GM19468 (cell line): Measurements from ENCODE around the gene MLLT3.

Source experiments
- ATAC-seq: cut with Tn5 transposase; IDR thresholded peaks from one replicate; pipeline ENCODE4 v1.9.1; 2021; ENCODE audit warnings: mild to moderate bottlenecking, moderate library complexity, moderate number of reproducible peaks; ENCODE audit not compliant: unreplicated experiment; ENCODE audit errors: extremely low read depth

Gene MLLT3

GRCh38 chr9:20490246-20490834 lies 132.0 kb downstream of the MLLT3 start:
- ATAC-seq = no peak

GRCh38 chr9:20488691-20489090 lies 133.6 kb downstream of the MLLT3 start:
- no peak for ATAC-seq

DNA sequence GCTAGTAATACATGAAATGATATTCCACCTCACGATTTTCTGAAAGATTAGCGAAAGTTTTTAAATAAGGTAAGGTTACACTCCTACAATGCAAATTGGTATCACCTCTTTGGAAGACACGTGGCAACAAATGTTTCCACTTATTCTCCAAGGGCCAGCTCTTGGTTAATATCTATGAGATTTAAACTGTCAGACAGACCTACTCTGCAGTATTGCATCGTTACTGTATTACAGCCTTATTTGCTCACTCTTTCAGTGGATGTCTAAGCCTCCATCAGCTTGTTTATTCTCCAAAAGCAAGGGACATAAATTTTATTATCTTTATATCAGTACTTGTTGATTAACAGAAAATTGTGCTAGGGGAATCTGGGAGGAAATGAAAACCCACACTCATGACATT lies 135.7 kb downstream of the MLLT3 start:
- ATAC-seq = no peak

DNA sequence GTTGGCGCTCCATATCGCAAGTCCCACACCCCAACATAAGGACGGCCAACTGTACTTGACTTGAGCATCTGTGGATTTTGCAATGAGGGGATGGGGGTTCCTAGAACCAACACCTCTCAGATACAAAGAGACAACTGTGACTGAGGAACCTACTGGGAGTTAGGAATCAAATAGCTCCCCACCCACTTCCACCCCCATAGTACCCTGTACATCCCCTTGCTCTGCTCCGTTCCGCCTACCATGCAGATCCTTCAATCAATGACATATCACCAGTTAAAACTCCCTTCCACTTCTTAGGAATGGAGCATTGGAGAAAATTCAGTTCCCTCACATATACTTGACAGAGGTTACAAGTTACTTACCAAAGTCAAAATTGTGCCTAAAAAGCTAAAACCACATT lies 140.9 kb downstream of the MLLT3 start:
- no peak for ATAC-seq

DNA sequence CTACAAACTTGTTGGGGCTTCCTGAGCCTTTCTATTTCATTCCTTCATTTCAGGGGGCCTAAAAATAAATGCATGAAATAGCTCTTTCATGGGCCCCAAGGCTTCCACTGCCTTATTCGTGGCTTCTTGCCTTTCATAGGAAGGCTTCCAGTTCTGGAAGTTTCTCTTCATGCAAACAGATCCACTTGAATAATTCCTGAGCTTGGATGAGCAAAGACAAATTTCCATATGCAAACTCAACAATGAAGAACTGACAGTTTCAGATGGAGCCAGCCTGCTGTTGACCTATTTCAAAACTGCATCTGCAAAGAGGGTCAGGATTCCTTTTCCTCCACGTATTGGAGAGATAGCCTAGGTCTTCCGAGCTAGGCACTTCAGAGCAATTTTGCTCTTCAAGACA lies 142.1 kb downstream of the MLLT3 start:
- ATAC-seq = no peak

- ATAC-seq = peak; percentile 75
Observed at GRCh38 chr9:20479419-20480155, 142.7 kb downstream of the MLLT3 start.

GRCh38 chr9:20478786-20479185 lies 143.5 kb downstream of the MLLT3 start:
- no peak for ATAC-seq

- no peak for ATAC-seq
Observed at GRCh38 chr9:20477940-20478620, 144.2 kb downstream of the MLLT3 start.

DNA sequence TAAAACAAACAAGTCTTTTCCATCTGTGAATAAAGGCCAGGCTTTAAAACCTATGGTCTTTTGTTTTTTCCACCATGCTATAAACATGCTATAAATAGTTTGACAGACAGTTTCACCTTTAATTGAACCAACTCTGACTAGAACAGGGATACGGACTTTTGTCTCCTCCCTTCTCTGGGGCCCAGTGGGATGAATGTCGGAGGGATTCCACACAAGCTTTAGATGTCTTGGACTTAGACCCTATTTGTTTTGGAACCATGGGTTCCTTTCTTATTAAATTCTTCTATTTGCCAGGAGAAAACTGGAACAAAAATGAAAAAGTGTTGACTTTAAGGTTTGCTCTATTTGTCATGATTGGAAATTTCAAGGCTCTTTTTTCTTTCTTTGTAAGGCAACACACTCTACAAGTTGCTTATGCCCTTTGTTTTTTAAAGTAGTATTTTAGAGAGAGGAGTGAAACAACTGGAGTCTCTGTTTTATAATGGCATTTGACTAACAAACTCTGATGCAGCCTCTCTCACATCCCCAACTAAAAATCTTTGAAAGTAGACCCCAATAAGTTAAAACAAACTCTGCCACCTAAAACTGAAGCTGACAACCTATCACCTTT lies 145.3 kb downstream of the MLLT3 start:
- ATAC-seq = no peak

DNA sequence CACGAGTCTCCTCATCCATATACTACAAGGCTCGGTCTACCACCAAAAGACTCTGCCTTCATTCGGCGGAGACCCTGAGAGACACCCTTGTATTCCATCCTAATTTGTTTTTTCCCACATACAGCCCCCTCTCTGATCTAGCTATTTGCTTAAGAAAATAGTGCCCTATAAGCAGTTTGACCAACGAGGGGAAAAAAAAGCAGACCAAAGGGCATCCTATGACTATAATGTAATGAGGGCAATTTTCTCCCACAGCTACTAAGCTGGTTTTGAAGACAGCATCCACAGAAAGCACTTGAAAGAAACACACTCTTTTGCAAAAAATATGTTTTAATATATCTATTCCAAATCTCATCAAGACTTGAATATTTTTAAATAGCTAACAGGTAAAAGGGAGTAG lies 147.8 kb downstream of the MLLT3 start:
- no peak for ATAC-seq

- ATAC-seq = no peak
Observed at GRCh38 chr9:20473515-20474013, 148.7 kb downstream of the MLLT3 start.

DNA sequence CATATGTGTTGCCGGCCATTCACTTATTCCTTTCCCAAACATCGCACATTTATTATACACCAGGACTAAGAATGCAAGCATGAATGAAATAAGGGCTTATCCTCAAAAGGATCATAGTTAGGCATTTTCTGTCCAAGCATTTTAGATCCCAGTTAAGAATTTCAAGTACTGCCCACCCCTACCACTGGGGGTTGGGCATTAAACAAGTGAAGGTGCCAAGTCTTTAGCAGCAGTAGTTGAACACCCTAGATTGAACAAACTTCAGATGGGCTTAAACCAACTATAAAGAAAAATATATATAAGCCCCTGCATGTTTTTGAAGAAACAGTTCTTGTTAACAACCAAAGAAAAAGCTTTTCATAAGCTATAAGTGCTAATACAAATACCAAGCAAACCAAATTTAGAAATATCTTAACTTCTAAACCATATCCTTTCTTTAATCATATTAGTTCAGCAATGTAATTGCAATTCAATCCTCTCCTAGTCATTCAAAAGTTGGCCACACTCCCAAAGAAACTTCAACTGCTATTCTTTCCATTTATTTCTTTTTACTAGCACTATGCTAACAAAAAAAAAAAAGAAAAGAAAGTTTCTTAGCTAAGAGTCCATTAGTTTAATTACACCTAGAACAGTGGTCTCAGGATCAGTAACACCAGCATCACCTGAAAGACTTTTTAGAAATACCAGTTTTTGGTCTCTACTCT lies 149.8 kb downstream of the MLLT3 start:
- ATAC-seq = no peak

DNA sequence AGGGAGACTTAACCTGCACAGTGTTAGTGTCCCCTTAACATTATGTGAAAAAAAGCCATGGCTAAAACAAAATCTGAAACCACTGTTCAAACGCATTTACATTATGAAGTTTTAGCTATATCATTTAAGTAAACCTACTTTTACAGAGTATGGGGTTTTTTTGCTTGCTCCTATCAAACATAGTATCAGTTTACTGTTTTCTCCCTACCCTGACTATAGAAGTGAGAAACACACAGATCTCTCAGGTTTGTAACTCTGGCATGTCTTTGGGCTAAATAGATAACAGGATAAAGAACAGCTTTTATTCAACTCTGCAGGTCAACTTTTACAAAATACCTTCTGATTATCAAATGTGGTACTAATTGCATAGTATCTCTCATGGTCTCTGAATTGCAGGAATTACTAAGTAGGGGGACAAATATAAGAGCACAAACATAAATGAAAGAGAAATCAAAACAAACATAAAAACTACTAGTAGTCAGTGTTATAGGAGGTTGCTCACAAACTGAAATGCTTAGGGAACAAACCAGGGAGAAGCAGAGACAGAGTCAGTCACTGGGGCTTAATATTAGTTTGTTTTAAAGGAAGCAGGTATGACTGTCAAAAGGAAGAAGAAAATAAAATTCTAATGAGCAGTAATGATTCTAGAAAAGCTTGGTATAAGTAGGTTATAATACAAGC lies 155.8 kb downstream of the MLLT3 start:
- ATAC-seq = no peak

GRCh38 chr9:20464242-20464641 lies 158.1 kb downstream of the MLLT3 start:
- ATAC-seq = no peak

- ATAC-seq = no peak
Observed at GRCh38 chr9:20463823-20464222, 158.5 kb downstream of the MLLT3 start.

DNA sequence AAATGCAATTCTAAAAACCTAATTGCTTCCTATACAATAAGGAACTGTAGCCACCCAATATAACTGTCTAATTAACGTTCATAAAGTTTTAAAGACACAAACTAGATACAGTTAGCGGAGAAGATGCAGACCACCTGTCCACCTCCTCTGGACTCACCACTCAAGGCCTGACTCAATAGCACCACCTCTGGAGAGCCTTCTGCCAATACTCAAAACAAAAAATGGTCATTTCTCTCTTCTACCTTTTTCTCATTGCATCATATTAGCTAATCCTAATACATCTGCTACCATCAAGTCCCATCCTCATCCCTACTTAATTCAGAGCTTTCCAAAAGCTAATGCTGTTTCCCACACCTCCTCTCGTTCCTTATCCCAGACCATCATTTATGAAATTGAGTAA lies 159.9 kb downstream of the MLLT3 start:
- no peak for ATAC-seq

DNA sequence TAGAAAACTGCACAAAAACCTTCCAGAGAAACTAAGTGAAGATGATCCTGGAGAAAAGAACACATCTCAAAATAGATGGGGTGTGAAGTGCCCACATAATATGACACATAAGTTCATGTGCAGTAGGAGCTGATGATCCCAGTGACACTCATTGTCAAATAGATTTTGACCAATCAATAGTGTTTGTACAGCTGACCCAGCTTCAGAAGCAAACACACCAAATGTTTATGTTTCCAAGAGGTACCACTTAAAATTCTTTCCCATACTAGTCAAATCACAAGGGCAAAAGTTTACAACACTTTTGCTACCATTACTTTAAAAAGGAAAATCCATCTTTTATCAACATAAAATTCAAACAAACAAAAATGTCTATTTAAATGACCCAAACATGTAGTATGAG lies 175.0 kb downstream of the MLLT3 start:
- no peak for ATAC-seq

- ATAC-seq = no peak
Observed at GRCh38 chr9:20446248-20446647, 176.1 kb downstream of the MLLT3 start.

DNA sequence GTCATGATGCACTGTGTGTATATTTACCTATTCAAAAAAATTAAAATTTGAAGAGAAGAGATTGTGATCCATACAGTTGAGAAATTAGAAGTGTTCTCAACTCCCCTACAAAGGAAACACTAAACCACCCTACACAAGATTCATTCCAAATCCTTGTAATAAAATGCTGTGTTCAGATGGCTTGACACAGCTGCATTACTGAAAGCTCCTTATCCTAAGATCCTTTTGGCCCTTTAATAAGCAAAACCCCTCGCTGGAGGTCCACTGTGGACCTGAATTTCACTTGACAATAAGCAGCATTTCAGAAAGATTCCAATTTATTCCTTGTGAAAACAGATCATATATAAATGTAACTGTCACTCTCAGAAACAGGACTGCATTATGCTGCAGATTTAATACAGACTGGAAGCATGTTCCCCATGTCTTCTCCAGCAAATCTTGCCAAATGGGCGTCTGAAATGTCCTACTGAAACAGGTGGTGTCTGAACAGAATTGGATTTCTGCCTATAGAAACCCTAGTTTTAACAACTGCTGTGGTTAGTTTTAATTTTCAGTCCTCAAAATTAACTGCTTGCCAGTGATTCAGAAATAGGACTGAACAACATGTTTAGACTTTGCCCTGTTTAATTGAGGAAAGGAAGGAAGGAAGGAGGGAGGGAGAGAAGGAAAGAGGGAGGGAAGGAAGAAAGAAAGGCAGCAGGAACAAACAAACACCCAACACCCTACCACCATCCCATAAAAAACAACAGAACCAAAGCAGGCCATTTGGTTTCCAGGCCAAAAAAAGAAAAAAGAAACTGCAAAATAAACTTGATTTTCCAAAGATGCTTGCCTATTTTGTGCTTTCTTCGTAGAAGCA lies 179.6 kb downstream of the MLLT3 start:
- no peak for ATAC-seq
